Measurements from ENCODE around the gene IRF9.
A peak's percentile ranks its signal among the peaks of the same experiment; 100 is the strongest.

Gene IRF9

DNA sequence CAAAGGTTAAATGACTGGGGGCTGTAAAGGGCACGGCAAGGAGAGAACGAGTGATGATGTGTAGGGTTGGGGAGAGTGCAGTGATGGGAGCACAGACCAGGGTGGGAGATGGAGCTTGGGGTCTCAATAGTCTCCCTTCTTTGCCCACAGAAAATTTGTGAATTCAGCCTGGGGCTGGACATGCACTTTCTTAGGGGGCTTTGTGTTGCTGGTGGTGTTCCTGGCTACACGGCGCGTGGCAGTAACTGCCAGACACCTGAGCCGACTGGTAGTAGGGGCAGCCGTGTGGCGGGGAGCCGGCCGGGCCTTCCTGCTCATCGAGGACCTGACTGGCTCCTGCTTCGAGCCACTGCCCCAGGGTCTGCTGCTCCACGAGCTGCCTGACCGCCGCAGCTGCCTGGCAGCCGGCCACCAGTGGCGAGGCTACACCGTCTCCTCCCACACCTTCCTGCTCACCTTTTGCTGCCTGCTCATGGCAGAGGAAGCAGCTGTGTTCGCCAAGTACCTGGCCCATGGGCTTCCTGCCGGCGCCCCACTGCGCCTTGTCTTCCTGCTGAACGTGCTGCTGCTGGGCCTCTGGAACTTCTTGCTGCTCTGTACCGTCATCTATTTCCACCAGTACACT is 28.9 kb upstream of the IRF9 start:
- no peak for FAIRE-seq

DNA sequence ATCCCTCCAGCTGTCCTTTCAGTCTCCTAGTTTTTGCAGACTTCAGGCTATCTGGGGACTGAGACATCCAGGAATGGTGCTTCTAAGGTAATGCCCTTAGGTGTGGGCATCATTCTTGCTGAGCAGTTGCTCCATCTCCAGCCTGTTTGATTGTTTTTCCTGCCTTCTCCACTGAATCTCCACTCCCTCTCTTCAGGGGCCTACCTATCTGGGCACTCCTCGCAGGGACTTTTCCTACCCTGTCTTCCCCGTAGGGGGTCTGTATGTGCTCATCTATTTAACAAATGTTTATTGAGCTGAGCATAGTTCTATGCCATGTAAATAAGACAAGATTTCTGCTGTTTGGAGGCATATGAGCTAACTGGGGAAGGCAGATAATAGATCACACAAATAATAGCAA is 28.1 kb upstream of the IRF9 start:
- FAIRE-seq, result no peak

DNA sequence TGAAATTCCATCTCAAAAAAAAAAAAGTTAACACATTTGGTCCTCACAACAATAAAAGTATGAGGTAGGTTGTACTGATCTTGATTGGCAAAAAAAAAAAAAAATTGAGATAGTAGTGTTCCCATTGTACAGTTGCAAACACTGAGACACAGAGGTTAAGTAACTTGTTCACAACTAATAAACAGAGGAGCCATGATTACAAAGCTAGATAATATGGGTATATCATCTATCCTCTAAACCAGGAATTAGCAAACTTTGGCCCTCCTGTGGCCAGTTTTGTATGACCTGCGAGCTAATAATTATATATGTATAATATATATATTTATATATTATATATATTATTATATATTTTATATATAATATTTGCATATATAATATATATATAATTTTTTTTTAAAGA is 27.3 kb upstream of the IRF9 start:
- peak; percentile 23 for FAIRE-seq

DNA sequence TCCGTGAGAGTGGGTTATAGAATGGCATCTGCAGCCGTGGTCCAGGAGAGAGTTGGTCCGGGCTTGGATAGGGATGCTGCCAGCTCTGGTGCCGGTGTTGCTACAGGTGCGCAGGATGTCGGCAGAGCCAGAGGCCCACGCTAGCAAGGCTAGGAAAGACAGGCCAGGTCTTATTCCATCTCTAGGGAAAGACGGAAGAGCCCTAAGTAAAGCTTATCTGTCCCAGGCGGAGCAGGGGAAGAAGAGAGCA is 25.6 kb upstream of the IRF9 start:
- no peak for FAIRE-seq

DNA sequence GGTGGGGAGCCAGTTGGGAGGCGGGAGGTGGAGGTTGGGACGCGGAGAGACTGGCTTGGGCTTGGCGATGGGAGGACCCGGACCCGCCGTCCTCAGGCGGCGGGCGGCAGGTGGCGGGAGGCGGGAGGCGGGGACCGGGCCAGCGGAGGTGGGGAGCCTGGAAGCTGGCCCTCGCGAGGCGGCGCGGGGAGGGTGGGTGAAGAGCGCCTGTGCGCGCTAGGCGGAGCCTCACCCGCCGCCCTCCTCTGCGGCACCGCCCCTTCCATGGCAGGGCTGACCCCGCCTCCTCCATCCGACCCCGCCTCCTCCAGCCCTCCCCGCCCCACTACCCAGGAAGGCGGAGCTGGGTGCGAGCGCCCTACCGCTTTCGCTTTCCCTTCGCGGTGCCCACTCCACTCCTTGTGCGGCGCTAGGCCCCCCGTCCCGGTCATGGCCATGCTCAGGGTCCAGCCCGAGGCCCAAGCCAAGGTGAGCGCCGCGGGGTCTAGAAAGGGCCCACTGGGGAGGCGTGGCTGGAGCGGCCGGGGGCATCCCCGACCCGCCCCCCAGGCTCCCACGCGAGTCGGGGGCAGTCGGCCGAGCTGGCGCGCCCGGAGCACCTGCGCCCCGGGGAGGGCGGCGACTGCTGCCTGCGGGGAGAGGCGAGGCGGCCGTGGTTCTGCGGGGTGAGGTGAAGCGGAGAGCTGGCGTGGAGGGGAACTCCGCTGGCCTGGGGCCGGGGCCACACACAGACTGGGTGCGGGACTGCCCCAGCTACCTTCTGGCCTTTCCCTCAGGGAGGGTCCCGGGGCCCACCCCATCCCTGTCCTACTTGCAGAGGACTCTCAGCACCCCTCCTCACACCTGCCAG is 25.0 kb upstream of the IRF9 start, which contains the start of gene PSME1:
TSS of gene PSME1 (plus strand) at position 361 of the 850 bp plus-strand sequence. CDS start at position 430, 69 bp downstream.
- no peak for FAIRE-seq

DNA sequence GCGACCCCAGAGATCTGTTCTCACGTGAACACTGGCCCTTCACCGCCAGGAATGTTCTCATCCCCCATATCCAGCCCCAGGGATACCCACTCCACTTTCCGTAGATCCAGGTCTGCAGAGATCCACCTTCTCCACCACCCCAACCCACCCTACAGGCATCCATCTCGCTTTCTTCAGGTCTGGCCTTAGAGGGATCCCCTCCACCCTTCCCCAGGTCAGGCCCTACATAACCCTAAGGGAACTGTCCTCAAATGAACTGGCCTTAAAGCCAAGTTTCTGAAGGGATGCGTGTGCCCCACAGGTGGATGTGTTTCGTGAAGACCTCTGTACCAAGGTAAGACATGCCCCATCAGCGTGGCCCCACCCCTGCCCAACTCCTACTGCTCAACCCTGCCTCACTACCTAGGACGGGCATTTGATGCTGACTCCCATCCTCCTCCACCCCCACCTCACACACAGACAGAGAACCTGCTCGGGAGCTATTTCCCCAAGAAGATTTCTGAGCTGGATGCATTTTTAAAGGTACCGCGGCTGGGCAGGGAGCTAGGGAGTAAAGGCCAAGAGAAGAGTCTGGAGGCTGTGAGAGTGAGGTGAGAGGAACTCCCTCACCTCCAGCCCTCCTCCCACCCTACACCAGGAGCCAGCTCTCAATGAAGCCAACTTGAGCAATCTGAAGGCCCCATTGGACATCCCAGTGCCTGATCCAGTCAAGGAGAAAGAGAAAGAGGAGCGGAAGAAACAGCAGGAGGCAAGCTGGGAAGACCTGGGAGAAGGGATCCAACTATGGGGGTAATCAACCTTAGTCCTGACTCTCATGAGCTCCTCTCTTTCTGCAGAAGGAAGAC is 24.2 kb upstream of the IRF9 start:
- no peak for FAIRE-seq

DNA sequence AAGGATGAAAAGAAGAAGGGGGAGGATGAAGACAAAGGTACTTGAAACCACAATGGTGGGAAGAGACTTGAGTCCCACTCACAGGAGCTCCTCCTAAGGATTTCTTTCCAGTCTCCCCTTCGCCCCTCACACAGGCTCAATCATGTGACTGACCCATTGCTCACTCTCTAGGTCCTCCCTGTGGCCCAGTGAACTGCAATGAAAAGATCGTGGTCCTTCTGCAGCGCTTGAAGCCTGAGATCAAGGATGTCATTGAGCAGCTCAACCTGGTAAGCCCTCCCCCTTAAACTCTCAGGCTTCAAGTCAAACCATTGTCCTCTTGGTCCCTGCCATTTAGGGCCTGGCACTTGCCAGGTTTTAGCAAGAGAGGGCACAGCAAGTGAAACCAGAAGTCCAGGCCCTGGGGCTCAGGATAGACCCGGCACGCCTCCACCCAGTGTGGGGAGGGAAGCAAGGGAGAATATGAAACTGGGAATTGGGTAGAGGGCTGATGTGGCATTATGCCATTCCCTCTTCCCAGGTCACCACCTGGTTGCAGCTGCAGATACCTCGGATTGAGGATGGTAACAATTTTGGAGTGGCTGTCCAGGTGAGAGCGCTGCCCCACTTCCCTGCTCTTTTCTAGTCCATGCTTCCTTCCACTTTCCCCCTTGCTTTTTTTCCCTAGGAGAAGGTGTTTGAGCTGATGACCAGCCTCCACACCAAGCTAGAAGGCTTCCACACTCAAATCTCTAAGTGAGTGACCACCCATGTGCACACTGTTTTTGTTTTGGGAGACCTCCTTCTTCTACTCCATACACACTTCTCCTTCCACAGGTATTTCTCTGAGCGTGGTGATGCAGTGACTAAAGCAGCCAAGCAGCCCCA is 23.3 kb upstream of the IRF9 start:
- FAIRE-seq, result no peak

DNA sequence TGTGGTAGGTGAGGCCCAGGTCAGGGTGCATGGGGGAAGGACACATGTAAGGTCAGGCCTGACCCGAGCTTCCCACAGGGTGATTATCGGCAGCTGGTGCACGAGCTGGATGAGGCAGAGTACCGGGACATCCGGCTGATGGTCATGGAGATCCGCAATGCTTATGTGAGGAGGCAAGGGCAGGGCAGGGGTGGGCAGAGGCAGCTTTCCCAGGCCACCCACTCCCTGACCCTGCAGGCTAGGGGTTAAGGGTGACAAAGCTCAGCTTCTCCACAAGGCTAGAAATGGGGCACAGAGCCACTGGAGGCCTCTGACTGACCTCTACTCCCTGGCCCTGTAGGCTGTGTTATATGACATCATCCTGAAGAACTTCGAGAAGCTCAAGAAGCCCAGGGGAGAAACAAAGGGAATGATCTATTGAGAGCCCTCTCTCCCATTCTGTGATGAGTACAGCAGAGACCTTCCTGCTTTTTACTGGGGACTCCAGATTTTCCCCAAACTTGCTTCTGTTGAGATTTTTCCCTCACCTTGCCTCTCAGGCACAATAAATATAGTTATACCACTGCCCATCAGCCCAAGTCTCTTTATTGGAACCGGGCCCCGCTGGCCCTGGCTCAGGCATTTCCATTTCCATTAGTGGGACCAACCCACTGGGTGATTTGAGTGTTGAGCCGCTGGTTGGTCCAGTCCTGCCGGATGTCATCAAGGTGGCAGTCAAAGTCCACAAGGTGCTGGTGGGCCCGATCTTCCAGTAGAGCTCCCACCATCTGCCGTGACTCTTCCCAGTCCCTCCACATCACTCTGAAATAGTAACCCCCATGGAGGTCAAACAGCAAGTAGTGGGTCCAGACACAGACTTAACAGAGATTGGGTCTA is 22.4 kb upstream of the IRF9 start:
- FAIRE-seq, result no peak

DNA sequence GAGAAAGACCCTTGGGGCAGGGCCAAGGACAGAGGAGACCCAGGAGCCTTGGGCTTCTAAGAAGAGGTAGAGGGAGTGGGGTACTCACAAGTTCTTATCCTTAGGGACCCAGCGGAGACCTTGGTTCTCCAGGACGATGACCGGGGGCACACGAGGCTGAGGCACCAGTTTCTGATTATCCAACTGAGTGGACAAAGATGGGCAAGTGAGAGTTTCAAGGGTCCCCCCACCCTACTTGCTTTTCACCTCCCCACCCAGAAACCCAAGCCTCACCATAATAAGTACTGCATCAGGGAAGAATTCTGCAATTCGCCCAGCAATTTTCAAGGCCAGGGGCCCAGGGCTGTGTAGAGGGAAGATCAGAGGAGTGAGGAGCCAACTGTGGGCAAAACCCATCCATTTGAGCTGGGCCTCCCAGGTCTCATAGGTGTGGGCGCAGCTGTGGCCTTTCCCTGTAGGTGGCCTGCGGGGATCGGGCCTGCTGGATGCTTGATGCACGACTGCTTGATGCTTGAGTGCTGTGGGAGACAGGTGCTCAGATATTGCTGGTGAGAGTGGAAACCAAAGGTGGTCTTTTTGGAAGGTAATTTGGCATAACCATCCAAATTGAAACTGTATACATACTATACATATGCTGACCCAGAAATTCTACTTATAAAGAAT is 21.7 kb upstream of the IRF9 start:
- FAIRE-seq, result no peak

DNA sequence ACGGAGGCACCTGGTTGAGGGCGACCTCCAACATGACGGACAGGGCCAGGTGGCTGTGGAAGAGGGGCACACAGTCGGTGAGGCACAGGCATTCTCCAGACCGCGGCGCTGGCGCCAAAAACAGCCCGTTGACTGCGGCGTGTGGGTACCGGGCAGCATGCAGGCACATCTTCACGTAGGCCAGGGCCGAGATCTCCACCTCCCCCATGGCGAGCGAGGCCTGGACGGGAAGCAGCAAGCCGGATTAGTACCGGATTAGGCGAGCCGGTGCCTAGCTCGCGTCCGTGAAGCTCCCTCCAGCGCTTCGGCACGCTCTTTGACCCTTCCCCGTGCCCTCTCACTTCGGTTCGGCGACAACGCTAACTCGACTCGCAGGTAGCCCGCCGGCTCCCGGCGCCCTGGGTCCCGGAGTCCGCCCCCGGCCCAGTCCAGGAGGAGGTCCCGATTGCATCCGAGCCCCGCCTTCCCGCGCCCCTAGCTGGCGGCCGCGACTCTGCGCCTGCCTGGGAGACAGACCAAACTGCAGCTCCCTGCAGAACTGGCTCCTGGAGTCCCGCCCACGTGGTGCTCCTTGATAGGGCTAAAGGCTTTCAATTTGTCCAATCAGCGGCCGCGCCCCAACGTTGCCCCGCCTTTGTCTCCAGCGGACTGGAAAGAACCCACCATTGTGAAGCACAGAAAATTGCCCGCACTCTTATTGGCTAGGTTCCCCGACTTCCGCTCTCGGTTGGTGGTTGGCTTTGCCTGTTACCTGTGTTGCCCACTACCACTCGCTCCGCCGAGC is 19.8 kb upstream of the IRF9 start, which contains the start of gene EMC9:
TSS of gene EMC9 (minus strand) at position 495 of the 784 bp plus-strand sequence. CDS start at position 208, 287 bp downstream.
- FAIRE-seq, result peak; percentile 94

DNA sequence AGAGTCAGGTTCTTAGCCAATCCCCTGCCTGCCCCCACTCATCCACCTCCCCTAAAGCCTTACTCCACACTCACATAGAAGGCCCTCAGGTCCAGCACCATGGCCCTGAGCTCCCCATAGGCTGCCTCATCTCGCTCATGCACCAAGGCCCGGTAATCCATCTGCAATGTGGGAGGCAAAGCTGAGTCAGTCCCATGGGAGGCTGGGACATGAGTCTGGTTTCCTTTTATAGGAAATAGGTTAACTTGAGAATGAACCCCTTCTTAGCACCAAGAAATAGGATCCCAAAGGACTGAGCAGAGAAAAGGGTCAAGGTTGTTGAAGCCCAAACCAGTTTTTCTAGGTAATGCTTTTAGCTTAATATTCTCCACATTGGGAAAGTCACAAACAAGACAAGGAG is 17.6 kb upstream of the IRF9 start:
- no peak for FAIRE-seq

DNA sequence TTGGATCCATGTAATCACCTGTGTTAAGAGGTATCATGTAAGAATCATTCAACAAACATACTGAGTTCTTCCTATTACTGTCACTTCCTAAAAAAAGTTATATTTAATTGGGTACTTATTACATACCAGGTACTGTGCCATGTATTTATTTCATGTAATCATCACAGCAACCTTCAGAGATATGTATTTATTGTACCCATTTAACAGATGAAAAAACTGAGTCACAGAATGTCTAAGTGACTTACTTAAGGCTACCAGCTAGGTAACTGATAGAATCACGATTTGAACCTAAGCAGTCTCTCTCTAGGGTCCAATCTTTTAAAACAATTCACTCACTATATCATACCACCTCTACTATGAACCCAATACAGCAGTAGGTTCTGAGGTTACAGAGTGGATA is 16.6 kb upstream of the IRF9 start:
- no peak for FAIRE-seq

DNA sequence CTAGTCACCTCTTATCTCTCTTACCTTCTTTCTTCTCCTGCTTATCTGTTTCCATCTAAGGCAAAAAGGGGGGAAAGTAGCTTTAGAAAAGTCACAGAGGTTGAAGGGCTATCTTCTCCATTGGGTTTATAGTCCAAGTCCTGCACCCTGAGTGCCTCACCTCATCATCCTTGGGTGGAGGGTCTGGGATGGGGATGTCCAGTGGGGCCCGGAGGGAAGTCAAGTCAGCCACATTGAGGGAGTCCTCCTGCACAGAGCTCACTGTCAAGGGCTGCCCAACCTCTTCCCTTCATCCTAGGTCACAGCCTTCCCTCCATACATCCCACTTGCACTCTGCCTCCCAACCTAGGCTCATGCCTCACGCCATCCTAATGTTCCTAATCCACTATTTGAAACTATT is 15.8 kb upstream of the IRF9 start:
- FAIRE-seq, result no peak

DNA sequence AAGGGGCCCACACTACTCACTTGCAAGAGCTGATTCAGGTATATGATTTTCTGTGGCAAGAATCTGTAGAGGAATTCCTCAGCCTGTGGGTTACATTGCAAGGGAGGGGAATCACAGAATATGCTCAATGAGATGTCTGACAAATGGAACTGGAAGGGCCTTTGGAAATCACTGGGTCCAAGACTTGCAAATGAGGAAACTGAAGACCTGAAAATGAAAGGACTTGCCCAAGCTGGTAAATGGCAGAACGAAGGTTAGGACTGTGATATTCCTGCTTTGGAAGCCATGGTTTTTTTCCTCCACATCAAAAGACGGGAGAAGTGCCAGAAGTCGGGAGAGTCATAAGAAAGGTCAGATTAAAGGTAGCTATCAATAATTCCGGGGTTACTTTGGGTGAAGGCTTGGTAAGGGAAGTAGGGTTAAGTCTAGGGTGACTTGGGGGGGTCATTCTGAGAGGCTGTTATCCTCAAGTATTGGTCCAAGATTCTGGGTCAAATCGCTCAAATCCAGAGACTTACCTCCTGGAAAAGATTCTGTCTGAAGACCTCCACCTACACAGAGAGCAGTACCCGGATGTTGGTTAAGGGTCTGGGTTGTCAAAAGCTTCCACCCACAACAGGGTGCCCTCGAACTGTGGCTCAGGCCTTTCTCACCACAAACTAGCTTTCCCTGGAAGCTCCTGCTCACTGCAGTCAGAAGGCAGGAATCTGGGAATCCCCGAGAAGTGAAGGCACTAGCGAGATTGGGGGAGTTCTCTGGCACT is 15.2 kb upstream of the IRF9 start:
- no peak for FAIRE-seq

DNA sequence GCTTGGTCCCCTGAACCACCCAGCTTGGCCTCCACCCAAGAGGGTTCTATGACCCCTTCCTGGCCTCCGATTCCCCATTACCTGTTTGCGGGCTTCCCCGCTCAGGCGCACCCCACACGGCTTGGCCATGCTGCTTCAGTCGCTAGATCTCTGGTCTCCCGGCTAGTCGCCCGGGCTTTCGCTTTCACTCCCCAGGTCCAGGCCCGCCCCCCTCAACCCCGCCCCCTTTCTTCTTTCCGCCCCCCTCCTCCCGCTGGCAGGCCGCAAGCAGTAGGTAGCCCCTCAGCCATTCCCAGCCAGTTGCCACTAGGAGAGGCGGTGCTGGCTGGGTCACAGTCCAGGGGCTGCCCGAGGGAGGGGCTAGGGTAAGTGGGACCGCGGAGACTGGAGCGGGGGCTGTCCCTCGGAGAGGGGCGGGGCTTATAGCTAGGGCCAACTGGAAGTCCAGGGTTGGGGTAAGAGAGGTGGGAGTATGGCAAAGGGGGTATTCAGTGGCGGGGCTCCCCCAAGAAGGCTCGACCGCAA is 14.6 kb upstream of the IRF9 start, which contains the start of gene PSME2:
TSS of gene PSME2 (minus strand) at position 158 of the 525 bp plus-strand sequence. CDS start at position 129, 29 bp downstream.
- peak; percentile 93 for FAIRE-seq

DNA sequence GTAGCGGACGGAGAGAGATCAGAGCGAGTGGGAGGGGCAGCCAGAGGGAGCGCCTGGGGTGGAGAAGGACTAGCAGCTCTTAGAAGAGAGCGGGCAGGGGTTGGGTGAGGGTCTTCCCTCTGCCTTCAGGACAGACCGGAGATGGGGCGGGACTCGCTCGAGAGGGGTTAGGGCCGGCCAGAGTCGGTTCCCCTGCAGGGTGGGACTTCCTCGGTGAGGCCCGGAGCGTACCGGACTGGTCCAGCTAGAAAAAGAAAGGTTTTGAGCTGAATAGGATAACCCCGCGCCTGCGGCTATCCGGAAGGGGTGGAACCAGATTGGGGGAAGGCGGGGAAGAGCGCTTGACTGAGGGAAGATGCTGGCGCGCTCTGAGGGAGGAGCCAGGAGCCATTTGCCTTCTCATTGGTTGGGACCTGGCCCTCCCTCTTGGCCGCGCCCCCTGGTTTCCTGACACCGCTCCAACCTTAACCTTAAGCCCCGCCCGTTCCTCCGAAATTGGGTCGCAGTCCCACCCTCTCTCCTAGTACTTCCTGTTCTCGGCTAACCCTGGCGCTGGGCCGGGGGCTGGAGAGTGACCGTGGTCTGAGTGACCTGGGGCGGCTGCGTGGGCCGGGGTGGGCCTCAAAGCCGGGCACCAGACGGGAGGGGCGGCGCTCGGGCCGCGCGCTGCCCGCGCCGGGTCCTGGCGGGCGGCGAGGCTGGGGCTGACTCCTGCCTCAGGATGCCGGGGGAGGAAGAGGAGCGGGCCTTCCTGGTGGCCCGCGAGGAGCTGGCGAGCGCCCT is 13.9 kb upstream of the IRF9 start, which contains the start of gene RNF31:
TSS of gene RNF31 (plus strand) at position 521 of the 783 bp plus-strand sequence. CDS start at position 722, 201 bp downstream.
- peak; percentile 98 for FAIRE-seq

DNA sequence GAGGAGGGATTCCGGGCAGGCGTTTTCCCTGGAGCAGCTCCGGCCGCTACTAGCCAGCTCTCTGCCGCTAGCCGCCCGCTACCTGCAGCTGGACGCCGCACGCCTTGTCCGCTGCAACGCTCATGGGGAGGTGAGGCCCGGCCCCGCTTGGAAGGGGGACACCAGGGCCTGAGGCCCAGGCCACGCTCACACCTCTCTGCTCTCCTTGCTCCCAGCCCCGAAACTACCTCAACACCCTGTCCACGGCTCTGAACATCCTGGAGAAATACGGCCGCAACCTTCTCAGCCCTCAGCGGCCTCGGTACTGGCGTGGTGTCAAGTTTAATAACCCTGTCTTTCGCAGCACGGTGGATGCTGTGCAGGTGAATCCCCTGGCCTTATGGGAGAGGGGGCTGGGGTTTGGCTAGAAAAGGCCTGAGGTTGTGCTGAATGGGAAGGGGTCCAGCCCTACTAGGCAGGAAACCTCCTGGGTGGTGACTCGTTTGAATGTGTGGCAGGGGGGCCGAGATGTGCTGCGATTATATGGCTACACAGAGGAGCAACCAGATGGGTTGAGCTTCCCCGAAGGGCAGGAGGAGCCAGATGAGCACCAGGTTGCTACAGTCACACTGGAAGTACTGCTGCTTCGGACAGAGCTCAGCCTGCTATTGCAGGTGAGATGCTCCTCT is 13.2 kb upstream of the IRF9 start:
- FAIRE-seq, result no peak
